ENCODE measurements around the gene PLEKHG4B.

GRCh38 chr5:149745-150485 lies 57.9 kb downstream of the PLEKHG4B start:
- TF ChIP-seq ZBTB7A (IDR thresholded peaks at IDR 0.05; ENCODE audit: low read depth) (no peak), REST (IDR thresholded peaks at IDR 0.05; ENCODE audit: low read depth) (no peak)

Measured in Ishikawa (cell line).